GM19395 (cell line): Measurements from ENCODE around the gene ECE1.

ENCODE experiments used
- ATAC-seq: cut with Tn5 transposase; IDR thresholded peaks from one replicate; pipeline ENCODE4 v1.9.1; 2021; ENCODE audit warnings: mild to moderate bottlenecking, moderate library complexity; ENCODE audit not compliant: unreplicated experiment

ECE1 gene

DNA sequence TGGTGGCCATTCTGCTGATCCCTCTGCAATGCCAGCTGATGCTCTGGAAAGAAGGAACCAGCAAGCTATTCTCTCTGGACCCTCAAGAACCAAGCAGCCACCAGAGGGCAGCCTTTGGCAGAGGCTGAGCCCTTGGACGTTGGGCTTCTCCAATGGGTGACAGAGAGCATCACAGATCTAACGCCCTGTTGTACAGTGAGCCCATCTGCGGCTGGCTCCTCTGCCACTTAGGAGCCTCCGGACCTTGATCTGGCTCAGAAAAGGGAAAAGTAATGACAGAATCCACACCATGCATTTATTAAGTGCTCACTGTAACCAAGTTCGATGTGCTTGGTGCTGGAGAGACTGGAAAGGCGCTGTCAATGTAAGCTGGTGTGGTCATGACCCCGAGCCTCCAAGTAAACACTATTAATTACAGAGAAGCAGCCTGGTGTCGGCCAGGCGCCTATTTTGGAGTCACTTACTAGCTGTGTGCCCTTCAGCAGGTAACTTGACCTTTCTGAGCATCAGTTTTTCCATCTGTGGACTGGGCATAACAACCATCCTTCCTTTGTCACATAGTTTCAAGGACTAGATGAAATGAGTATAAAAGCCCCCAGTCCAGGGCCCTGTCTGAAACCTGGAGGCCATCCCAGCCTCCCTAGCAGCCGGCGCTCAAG lies 34.9 kb downstream of the ECE1 start:
- ATAC-seq, result no peak

GRCh38 chr1:21254335-21254951 lies 35.8 kb downstream of the ECE1 start:
- no peak for ATAC-seq

DNA sequence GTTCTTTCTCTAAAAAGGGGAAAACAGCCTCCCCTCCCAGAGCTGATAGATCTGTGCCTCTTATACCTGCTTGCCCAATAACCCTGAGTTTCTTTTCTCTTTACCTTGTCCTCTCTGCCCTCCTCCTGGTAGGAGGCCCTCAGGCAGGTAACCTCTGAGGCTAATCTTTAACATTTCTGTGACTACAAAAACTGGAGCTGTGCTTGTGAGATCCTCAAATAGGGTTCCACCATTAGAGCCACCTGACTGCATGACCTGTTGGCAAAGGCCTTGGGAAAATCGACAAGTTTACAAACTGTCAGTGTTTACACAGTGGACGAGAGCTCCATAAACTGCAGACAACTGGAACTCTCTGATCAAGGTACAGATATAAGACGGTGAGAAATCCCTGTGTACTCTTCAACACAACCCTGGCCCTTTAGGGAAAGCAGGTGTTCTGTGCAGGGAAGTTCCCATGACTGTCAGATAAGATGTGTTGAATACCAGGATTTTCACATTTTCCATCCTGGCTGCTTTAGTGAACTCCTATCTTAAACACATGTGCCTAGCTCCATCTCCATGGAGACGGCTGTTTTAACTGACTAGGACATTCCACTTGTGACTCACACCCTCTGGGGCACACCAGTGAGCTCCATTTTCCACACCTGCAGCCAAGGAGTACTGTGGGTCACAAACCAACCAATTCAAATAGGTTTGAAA lies 38.3 kb downstream of the ECE1 start:
- no peak for ATAC-seq

DNA sequence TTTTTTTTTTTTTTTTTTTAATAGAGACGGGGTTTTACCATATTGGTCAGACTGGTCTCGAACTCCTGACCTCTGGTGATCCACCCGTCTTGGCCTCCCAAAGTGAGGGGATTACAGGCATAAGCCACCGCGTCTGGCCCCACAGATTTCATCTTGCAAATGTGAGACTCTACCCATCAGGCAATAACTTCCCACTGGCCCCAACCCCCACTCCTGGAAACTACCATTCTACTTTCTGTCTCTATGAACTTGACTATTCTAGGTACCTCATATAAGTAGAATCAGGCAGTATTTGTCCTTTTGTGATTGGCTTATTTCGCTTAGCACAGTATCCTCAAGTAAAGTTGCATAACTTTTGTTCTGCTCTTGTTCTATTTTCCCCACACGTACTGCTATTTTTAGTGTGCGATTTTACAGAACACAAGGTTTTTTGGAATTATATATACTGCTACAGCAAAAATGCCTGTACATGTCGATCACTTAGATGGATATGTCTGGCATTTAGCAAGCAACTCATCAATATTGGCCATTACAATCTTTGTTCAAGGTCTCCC lies 40.2 kb downstream of the ECE1 start:
- no peak for ATAC-seq

- no peak for ATAC-seq
These were observed 42.2 kb downstream of the ECE1 start for GRCh38 chr1:21247892-21248715.

- no peak for ATAC-seq
These were observed 43.2 kb downstream of the ECE1 start for GRCh38 chr1:21246905-21247642.

DNA sequence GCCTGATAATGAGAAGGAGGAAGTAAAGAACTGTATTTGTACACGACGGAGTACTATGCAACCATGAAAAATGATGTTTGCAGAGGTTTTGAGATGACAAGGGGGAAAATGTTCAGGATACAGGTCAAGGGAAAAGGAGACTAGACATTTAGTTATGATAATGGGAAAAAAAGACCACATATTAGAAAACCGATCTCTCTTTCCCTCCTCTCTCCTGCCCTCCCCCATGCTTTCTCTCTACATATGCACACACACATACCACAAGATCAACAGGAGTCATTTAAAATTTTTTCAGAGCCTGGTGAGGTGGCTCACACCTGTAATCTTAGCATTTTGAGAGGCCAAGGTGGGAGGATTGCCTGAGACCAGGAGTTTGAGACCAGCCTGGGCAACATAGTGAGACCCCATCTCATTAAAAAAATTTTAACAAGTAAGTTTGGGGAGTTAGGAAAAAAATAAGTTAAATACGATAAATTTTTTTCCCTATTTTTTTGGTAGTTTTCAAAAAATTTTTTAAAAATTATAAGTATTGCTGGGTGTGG lies 44.5 kb downstream of the ECE1 start:
- ATAC-seq, result no peak

DNA sequence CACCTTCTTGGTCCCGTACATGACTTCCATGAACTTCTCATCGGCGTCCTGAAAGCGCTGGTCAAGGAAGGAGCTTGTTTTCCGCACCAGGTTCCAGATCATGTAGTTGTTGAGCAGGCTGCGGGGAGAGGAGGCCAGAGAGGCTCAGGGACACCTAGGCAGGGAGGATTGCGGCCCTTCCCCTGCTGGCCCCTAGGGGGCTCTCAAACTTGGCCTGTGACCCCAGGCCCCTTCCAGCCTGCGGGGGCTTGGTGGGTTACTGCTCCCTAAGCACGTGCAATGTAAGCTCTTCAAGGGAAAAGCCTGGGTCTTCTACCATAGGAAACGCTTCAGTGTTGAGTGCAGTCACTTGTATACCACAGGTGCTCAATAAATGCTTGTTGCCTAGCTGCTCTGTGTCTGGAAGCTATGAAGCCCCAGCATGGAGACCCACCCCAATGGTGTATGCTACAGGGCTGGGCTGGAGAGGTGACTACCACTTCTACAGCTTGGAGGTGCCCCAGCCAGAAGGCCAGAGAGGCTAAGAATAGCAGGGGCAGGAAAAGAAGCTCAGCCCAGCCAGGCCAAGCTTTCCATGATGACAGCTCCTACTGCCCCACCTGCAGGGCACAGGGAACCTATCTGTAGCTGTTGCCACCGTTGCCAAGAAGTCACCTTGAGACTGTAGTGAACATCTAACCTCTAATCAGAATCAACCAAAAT lies 45.1 kb downstream of the ECE1 start:
- no peak for ATAC-seq

DNA sequence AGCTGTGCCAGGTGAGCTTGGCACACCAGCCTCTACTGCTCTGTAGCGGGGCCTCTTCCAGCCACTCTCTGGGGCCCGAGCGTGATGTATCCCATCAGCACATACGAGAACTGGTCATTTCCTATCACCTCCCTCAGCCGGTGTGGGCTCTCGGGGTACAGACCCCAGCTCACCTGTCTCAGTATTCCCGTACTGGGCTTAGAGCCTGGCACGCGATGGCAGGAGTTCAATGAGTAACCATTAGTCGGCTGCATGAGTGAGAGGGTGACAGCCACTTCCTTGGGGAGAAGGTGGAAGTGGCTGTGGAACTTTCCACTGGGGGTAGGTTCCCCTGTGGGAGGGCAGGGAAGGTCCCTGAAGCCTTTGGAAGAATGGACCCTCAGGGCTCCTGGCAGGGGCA lies 46.1 kb downstream of the ECE1 start:
- ATAC-seq, result no peak

DNA sequence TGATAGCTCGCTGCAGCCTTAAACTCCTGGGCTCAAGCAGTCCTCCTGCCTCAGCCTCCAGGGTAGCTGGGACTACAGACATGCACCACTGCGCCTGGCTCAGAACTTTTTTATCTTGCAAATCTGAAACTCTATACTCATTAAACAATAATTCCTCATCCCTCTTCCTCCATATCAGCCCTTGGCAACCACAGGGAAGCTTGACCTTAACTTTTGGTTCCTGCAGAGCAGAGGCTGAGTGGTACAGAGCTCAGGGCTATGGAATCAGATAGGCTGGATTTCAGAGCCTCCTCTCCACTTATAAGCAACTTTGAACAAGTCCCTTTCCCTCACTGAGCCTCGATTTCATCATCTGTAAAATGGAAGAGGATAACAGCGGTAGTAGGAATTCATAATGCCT lies 47.4 kb downstream of the ECE1 start:
- ATAC-seq, result no peak

DNA sequence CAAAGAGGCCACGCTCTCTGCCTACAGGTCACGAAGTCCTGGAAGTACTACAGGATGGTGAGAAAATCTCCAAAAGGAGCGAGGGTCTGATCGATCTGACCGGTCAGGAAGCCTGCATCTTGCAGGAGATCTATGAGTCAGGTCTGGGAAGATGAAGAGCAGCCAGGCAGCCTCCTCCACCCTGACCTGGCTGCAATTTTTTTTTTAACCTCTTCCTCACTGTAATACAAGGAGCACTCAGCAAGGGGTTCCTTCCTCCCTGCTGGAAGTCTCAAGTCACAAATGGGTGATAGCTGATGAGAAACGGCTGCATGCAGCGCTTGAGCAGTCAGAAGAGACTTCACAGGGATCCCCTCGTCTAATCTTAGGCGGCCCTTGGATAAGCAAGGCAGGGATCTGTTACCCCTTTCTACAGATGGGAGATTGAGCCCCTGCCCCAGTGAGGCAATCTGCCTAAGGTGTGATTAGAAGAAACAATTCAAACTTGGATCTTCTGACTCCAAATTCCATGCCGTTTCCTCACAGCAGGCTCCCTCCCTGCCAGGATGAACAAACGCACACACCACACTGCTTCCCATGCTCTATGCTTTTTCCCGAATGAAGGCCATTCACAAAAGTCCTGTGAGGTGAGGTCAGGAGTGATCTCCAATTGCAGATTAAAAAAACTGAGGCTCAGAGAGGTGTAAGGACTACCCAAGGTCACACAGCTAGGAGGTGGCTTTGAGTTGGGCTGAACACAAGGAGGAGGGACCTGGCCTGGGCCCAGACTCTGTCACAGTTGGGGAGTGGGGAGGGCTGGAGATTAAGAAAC lies 48.3 kb downstream of the ECE1 start:
- ATAC-seq, result no peak

DNA sequence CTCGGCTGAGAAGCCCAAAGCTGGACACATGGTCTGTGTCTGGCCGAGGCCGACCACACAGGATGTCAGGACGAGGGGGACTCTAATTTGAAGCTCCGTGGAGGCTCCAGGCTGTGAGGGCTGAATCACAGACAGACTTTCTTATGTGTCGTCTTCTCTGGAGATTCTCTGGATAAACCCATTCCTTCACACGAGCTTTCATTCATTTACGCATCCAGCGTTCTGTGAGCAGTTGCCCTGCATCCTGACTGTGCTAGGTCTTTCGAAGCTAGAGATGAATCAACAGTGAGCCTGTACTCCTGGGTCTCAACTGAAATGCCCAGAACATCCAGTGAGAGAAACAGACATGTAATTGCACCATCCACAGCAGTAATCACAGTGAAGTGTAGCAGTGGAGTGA lies 49.6 kb downstream of the ECE1 start:
- ATAC-seq, result no peak

DNA sequence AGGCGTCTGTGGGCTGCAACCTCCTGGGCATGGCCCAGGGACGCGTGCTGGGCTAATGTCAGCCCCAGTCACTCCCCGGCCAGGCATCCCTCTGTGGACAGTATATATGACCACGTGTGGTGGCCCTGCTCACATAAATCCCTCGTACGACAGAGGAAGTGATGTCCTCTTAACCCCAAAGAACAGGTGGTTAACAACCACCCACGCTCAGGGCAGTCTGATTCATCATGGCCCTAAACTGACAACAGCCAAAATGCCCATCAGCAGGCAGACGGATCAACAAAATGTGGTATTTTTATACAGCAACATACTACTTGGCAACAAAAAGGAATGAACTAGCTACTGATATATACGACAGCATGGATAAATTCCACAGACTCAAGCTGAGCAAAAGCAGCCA lies 51.0 kb downstream of the ECE1 start:
- ATAC-seq, result no peak

- no peak for ATAC-seq
These were observed 52.0 kb downstream of the ECE1 start for GRCh38 chr1:21238141-21238800.

- no peak for ATAC-seq
These were observed 52.7 kb downstream of the ECE1 start for GRCh38 chr1:21237446-21238088.

GRCh38 chr1:21236178-21236577 lies 54.1 kb downstream of the ECE1 start:
- no peak for ATAC-seq

DNA sequence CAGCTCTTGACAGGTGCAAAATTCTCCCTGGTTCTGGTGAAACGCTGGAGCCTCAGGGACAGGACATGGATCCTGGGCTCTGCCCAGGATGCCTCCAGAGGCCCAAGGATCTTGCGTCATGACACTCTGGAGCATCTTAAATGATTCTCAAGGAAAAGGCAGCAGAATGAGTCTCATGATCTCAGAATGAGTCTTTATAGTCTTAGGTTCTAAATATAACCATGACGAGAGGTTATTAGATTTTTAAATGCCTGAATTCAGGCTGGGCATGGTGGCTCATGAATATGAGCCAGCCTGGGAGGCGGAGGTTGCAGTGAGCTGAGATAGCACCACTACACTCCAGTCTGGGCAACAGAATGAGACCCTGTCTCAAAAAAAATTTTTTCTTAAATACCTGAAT lies 55.5 kb downstream of the ECE1 start:
- no peak for ATAC-seq

GRCh38 chr1:21233490-21233889 lies 56.8 kb downstream of the ECE1 start:
- no peak for ATAC-seq
